GDM1 (cell line): Measurements from ENCODE around the gene MKNK2.
"Not testable (repeated sequence)": the region's sequence is repeated elsewhere in the genome, so short reads cannot be mapped to it uniquely, and the experiment has no call there.

Experiments
- DNase-seq: peaks from one replicate; lab custom pipeline; 2025; lab: John Stamatoyannopoulos, UW

The MKNK2 gene

DNA sequence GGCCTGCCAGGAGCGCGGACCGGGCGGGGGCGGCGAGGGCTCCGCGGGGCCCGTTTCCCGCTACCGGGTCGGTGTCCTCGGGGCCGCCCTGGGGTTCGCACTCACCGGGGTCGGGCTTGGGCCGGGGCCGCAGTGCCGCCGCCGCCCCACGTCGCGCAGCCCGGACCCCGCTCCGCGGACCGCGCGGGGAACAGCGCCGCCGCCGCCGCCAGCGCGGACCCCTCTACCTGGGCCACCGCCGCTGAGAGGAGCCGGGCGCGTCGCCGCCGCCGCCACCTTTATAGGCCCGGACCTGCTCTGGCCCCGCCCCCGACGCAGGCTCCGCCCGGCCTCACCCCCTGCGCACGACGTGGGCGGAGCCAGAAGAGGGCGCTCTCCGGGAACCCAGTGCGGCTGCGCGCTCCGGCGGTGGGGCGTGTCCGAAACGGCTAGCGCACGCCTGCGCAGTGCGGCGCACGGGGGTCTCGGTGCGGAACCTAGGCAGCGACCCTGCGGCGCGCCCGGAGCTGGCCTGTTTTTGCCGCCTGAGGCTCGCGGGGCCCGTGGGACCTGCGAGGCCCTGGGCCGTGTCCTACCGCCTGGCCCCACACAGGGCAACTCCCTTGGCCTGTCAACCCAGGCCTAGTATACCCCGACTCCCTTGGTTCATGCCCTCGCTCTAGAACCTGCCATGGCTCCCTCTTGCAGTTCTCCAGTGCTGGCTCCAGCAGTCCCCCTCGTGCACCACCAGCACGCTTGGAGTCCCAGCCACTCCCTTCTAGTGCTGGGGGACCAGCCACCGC lies at the start of gene MKNK2:
Gene MKNK2 (minus strand): TSS at position 254 of the 782 bp plus-strand sequence. CDS start 393 bp downstream, outside the sequence.
- DNase-seq: peak; percentile 84

- no peak for DNase-seq
These were observed 49.6 kb upstream of the MKNK2 start for GRCh38 chr19:2100719-2101061.

DNA sequence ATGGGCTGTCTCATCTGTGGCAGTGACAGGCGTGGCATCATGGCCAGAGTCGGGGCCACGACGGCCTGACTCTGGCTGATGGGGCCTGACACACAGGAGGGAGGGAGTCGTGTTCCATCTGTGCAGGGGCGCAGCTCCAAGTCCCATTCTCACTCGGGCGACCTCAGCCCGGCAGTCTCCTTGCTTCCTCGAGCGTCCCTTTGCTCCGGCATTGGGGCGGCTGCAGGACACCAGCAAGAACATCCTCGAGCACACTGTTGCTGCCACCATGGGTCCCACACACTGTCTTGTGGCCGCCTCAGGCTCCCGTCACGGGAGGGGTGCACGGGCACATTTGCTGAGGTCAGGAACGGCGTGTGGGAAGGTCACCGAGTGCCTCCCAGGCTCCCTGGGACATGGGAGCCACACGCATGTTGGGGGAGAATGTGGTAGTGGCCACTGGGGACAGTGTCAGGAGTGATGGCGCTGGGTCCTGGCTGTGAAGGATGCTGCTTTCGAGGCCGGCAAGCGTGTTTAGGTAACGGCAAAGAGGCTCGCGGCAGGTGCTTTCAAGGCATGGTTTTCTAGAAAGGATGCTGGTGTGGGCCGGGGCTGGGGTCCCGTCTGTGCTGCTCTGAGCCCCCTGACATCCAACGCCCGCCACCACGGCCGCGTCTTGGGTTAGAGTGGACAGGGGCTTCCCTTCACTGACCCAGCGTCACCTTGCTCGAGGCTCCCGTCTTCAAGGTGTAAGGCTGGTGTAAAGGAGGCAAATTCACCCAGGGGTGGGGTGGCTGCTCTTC lies 49.1 kb upstream of the MKNK2 start:
- no peak for DNase-seq

- DNase-seq: no peak
These were observed 48.0 kb upstream of the MKNK2 start for GRCh38 chr19:2099054-2099501.

DNA sequence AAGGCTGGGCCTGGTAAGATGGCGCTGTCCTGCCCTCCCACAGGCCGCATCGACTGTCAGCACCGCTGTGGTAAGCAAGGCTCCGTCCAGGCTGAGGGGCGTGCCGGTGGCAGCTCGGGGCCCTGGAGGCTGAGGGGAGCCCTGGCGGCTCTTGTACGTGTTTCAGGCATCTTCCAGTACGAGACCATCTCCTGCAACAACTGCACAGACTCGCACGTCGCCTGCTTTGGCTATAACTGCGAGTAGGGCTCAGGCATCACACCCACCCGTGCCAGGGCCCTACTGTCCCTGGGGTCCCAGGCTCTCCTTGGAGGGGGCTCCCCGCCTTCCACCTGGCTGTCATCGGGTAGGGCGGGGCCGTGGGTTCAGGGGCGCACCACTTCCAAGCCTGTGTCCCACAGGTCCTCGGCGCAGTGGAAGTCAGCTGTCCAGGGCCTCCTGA lies 46.9 kb upstream of the MKNK2 start:
- DNase-seq: no peak

- no peak for DNase-seq
These were observed 46.3 kb upstream of the MKNK2 start for GRCh38 chr19:2097203-2097885.

DNA sequence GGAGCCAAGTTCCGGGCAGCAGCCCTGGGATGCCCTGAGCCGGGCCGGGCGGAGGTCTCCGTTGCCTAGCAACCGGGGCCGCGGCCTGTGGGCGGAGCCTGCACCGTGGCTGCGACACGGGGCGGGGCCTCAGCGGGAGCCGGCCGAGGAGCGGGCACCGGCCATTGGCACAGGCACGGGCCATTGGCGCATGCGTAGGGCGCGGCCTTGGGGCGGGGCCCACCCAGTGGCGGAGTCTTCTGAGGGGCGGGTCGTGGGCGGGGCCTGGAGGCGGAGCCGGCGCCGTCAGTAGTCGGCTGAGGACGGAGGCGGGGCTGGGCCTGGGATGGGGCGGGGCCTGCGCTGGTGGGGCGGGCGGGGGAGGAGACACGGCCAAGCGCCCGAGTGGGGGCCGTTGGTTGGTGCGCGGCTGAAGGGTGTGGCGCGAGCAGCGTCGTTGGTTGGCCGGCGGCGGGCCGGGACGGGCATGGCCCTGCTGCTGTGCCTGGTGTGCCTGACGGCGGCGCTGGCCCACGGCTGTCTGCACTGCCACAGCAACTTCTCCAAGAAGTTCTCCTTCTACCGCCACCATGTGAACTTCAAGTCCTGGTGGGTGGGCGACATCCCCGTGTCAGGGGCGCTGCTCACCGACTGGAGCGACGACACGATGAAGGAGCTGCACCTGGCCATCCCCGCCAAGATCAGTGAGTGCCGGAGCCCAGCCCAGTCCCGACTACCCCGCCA lies 45.6 kb upstream of the MKNK2 start, which contains the start of gene IZUMO4:
Gene IZUMO4 (plus strand): TSS at position 436 of the 723 bp plus-strand sequence. CDS start 31 bp downstream, at position 467.
- peak; percentile 100 for DNase-seq

DNA sequence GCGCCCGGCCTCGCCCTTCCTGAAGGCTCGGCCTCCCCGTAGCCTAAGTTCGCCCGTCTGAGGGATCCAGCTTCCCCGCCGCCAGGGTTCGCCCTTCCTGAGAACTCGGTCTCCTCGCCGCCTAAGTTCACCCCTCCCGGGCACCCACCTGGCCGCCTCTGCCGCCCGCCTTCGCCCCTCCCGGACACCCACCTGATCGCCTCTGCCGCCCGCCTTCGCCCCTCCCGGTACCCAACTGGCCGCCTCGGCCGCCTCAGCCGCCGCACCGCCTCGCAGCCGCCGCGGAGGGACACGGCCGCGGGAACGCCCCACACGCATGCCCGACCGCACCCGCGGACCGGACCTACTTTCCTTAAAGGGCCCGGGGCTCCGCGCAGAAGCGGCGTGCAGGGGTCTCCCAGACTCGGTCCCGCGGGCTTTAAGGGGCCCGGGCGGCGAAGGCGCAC lies 45.0 kb upstream of the MKNK2 start, which contains the start of gene MOB3A:
Gene MOB3A (minus strand): TSS at position 293 of the 446 bp plus-strand sequence. CDS start 17,766 bp downstream, outside the sequence.
- peak; percentile 96 for DNase-seq

DNA sequence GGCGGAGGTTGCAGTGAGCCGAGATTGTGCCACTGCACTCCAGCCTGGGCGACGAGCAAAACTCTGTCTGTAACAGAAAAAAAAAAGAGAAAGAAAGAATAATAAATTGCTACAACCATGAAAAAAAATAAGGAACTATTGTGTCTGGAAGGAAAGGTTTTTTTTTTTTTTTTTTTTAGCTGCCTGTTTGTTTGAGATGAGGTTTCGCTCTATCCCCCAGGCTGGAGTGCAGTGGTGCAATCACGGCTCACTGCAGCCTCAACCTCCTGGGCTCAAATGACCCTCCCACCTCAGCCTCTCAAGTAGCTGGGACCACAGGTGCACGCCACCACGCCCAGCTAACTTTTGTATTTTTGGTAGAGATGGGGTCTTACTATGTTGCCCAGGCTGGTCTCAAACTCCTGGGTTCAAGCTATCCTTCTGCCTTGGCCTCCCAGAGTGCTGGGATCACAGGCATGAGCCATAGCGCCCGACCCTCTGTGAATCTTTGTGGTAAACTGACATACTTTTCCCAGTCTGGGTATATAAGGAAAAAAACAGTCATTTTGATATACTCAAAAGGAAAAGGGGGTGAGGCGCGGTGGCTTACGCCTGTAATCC lies 41.0 kb upstream of the MKNK2 start:
- not testable (repeated sequence) for DNase-seq

- DNase-seq: no peak
These were observed 38.6 kb upstream of the MKNK2 start for GRCh38 chr19:2089727-2090053.

- no peak for DNase-seq
These were observed 38.1 kb upstream of the MKNK2 start for GRCh38 chr19:2089001-2089711.

GRCh38 chr19:2087621-2088100 lies 36.6 kb upstream of the MKNK2 start:
- peak; percentile 51 for DNase-seq

- DNase-seq: not testable (repeated sequence)
These were observed 35.9 kb upstream of the MKNK2 start for GRCh38 chr19:2086695-2087620.

DNA sequence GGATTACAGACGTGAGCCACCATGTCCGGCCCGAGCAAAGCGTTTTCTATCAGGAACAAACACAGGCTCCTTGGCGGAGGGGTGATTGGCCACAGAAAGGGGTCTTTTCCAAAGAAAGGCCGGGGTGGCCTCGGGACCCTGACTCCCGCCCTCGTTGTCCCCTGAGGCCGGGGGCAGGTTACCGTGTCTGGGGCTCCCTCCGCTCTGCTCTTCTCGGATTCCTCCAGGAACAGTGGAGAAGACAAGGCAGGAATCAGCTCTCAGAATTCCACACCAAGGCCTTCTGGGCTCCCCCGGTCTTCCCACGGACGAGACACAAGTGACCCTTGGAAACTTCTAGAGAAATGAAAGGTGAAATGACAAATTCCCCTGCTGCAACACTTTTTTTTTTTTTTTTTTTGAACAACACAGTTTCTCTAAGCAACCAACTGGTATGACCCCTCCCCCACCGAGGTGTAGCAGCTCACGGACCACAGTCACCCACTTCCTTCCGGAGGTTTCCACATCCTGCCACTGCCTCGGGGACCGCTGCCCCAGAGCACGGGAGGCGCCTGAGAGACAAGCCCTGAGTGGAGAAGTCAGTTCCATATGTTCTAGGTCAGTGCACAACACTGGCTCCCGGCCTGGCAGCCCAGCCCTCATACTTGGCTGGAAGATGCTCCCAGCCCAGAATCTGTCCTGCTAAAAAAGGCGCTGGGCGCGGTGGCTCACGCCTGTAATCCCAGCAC lies 34.1 kb upstream of the MKNK2 start:
- peak; percentile 98 for DNase-seq

DNA sequence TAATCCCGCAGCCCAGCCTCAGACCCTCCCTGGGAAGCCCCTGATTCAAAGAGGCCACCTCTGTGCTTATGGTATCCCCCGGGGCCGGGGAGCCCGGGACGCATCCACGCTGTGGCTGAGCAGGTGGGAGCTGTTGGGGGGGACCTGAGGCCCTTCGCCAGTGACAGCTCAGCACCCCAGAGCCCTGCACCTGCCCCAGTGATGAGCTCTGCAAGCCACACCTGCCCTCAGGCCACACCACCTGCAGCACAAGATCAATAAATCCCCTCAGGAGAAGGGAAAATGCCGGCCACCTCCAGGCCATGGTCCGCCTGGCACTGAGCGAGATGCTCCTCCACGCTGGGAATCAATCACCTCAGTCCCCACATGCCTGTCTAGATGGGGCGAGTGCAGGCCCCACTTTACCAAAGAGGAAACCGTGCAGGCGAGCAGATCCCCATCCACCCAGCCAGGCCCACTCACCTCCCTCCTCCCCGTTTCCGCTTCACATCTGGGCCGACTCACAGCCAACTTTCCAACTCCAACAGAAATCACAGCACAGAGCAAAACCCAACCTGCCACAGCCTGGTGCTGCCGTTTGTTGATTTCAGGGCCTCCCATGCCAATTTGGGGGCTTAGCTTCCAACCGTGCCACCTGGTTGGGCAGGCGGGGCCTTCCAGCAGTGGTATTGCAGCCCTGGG lies 32.3 kb upstream of the MKNK2 start:
- peak; percentile 73 for DNase-seq

DNA sequence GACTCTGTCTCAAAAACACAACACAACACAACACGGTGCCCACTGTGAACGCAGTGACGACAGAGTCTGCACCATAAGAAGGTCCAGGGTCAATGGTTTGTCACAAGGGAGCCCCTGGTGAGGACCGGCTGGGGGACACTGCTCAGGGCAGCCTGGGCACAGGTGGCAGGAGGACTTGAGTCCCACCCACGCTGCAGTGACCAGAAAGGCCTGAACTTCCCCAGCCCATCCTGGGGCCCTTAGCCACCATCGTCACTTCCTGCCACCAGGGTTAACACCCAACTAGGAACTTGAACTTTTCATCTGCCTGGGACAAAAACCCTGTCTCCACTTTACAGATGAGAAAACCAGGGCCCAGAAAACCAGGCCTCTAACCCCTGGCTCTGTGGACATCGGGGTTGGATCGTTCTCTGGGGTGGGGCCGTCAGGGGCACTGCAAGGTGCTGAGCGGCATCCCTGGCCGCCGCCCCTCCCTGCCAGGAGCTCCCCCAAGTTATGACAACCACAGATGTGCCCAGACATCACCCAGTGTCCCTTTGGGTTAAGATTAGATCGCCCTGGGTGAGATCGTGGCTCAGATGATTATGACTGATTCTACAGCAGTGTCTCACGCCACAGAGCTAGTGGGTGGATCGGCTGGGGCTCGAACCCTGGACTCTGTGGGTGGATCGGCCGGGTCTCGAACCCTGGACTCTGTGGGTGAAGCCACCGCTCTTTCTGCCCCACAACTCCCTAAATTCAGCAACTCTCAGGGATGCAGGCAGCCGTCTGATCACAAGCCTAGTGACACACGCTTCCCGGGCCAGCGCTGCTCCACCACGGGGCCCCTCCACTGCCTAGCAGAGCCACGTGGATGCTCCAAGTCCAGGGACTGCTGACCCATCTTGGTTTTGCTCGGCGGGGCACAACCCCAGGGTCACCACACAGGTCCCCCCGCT lies 31.1 kb upstream of the MKNK2 start:
- no peak for DNase-seq
